ENCODE results near the gene WDR76.

GRCh38 chr15:43912208-43912607 lies 85.4 kb downstream of the WDR76 start:
- TF ChIP-seq CTCF (conservative IDR thresholded peaks at IDR 0.05; ENCODE audit: low read length) (no peak), EZH2phosphoT487 (IDR thresholded peaks at IDR 0.05; ENCODE audit: borderline replicate concordance, low read depth, low read length) (no peak)

All from OCI-LY7 (cell line).